LNCaP clone FGC (cell line): Measurements from ENCODE around the gene PDHX.

Experiments
- DNase-seq: peaks from one replicate; pipeline ENCODE4 v3.0.0-alpha.2; 2011; ENCODE audit warnings: low read depth
- H3K4me3 ChIP-seq: 2 replicates; pipeline ENCODE4 v1.5.1; 2011; ENCODE audit warnings: mild to moderate bottlenecking, low read depth, low read length, control low read depth
- CTCF ChIP-seq: IDR thresholded peaks from 2 replicates; pipeline ENCODE4 v1.5.1; 2012; ENCODE audit warnings: mild to moderate bottlenecking; ENCODE audit not compliant: control insufficient read depth, insufficient read depth; ENCODE audit errors: extremely low read depth

The PDHX gene

DNA sequence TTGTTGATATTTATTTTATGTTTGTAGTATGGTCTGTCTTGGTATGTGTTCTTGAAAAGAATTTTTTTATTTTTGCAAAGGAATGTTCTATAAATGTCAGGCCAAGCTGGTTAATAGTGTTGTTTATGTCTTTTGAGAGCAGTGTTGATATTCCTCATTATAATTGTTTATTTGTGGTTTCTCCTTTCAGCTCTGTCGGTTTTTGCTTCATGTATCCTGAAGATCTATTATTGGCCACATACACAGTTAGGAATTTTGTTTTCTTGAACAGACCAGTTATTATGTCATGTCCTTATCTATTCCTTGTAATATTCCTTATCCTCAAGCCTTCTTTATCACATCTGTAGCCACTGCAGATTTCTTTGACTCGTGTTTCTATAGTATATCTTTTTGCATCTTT lies 56.5 kb downstream of the PDHX start:
- no peak for TF ChIP-seq CTCF
- DNase-seq: no peak

DNA sequence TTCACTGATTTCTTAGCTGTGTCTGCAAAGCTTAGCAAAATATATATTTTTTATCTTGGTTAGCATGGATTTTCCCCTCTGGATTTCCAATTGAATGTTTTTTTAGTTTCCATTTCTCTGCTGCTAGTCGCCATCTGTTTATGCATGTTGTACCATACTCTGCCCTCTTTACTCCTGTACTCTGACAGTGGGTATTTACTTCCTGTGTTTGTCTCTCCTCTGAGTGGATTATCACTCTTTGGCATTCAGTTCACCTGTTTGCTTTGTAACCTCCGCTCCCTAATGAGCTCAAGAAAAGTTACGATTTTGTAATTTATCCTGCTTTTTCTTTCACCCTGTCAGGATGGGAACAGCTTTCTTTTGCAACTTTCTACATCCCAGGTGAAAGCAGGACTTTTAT lies 59.1 kb downstream of the PDHX start:
- no peak for DNase-seq
- no peak for TF ChIP-seq CTCF
- no peak overlapping the region for H3K4me3 ChIP-seq

More for the DNA sequence above, 56.5 kb downstream of the PDHX start:
- no peak overlapping the region for H3K4me3 ChIP-seq

- DNase-seq: no peak
- TF ChIP-seq CTCF: no peak
- H3K4me3 ChIP-seq: no peak overlapping the region
These were observed 60.2 kb downstream of the PDHX start for GRCh38 chr11:34976496-34977088.

DNA sequence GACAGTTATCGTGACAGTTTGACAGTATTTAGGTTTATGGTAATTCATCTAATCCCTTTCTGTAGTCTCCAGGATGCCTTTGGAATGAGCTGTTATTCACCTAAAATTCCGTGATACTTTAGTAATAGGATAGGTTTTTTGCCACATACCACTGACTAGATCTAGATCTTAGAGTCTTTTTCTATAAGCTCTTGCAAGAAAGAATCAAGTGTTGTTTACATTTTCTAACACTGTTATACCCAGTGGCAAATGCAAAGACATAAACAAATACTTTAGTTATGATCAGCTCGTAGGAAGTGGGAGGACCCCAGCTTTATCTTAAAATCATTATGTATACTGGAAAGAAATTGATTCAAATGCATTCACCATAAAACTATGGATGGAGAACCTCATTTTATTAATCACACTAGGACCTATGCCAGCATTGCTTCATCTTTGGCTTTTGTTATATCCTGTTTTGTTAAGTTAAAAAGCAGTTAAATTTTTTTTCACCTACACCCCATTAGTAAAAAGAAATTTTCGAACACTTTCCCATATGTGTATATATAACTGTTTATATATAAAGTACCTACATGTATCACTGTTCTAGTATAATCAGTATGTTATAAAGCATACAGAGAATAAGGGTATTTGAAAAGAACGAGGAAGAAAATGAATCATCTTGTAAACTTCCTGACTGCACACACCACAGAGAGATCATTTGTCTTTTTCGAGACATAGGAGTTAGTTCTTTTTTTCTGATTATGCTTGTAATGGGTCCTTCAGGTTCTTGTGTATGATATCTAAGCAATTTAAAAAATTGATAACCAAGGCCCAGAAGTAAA lies 60.9 kb downstream of the PDHX start:
- H3K4me3 ChIP-seq: peak overlapping the region; percentile 24
- DNase-seq: peak; percentile 79
- TF ChIP-seq CTCF: no peak

GRCh38 chr11:34978236-34979191 lies 62.1 kb downstream of the PDHX start:
- H3K4me3 ChIP-seq: no peak overlapping the region; the same call in 1 of the 2 replicates
- TF ChIP-seq CTCF: no peak
- DNase-seq: no peak

DNA sequence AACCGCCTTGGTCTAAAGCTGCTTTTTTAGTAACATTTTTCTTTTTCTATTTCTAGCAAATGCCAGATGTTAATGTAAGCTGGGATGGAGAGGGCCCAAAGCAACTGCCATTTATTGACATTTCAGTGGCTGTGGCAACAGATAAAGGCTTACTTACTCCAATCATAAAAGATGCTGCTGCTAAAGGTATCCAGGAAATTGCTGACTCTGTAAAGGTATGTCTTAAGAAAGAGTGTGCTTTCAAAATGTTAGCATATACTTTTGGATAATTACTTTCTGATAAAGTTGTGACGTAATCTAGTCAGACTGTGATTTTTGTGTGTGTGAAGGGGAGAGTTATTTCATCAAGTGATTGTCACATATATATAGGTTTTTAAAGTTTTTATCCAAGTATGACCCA lies 68.1 kb downstream of the PDHX start:
- no peak for DNase-seq
- TF ChIP-seq CTCF: no peak

More for the DNA sequence above, 68.1 kb downstream of the PDHX start:
- no peak overlapping the region for H3K4me3 ChIP-seq
